ENCODE results near the gene FHL2. TPM values are rescaled to one million over a fixed set of nuclear protein-coding genes. Genes with fewer than 3 reads are reported as not detected.
"Not testable (repeated sequence)": the region's sequence is repeated elsewhere in the genome, so short reads cannot be mapped to it uniquely, and the experiment has no call there.

Gene FHL2, protein sequence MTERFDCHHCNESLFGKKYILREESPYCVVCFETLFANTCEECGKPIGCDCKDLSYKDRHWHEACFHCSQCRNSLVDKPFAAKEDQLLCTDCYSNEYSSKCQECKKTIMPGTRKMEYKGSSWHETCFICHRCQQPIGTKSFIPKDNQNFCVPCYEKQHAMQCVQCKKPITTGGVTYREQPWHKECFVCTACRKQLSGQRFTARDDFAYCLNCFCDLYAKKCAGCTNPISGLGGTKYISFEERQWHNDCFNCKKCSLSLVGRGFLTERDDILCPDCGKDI
- 56.2 and 56.4 TPM in 2 replicates for total RNA-seq (2014; rRNA removed; shearing (Covaris generic))

DNA sequence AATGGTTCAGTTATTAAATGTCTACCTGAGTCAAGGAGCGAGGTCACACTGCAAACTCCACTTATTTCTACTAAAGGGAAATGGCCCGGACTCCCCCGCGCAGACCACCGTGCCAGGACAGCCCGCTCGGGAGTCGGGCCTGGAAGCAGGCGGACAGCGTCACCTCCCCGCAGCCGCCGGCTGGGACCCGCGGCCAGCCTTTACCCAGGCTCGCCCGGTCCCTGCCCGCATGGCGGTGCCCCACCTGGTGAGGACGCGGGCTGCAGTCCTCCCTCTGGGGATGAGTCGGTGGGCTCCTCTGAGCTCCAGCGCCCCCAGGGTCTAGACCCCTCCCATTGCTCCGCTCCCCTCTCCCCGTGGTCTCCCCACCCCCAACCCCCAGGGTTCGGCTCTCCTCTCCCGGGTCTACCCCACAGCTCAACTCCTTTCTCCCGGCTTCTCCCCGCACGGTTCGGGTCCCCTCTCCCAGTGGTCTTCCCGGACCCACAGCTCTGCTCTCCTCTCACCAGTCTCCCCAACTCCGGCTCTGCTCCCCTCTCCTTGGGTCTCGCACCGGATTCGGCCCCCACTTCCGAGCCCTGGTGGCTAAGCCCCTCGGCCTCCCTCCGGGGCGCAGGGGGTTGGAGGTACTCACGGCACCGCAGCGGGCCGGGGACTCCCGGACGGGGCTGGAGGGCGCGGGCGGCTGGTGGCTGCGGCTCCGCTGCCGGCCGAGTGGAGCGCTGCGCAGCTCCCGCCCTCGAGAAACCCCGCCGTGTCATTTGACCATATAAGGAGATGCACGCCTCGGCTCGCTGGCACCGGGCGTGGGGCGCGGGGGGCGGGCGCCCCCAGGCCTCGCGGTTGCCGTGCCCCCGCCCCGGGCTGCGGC lies at the start of gene FHL2:
TSS of gene FHL2 (minus strand) at position 716 of the 871 bp plus-strand sequence. CDS start 12,535 bp downstream, outside the sequence.
- peak; percentile 87 for DNase-seq (ENCODE audit: low spot score)

DNA sequence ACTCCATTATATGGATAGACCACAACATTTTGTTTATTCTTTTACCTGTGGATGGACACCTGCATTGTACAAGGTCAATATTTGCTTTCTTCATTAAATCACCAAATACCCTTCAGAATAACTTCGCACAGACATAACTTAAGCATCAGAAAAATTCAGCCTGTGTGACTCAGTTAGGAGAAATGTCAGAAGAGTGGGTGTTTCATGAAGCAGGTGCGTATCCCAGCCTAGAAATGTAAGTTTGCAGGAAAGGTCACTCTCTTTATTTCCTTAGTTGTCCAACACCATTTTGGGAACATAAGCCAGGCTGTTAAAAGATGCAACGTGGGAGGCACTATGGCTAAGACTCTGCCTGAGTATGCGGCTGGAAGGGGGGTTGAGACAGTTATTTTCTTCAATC lies 48.6 kb upstream of the FHL2 start:
- no peak for DNase-seq (ENCODE audit: low spot score)

DNA sequence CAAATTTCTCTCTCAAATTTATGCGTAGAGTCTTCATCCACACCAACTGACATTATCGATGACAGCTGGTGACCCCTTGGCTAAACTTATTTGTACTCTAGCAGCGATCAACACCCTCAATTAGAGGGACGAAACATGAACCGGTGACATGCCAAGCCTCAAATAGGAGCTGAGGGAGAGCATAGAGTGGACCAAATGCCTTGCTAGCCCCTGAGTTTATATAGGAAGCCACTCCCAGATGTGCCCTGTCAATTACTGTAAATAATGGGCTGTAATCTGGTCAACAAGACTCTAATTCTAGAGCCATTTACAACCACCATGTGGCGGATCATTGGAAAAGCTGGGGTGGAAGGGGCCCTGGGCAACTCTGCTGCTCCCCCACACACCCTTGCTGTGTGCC lies 47.6 kb upstream of the FHL2 start:
- no peak for DNase-seq (ENCODE audit: low spot score)

DNA sequence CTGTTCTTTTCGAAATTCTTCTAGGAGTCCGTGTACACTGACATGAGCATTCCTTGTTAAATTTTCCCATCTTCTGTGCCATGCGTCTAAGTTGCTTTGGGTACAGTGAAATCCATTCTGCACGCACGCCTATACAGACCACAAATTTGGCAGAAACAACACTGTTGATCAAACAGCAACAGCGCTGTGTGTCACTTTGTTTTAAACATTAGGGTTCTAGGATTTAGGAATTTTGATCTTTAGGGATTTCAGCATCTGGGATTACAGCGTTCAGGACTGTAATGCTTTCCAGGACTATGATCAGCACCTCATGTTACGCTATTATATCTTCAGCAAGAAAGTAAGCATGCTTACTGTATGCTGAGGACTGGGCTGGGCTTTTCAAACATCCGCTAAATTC lies 47.1 kb upstream of the FHL2 start:
- no peak for DNase-seq (ENCODE audit: low spot score)

DNA sequence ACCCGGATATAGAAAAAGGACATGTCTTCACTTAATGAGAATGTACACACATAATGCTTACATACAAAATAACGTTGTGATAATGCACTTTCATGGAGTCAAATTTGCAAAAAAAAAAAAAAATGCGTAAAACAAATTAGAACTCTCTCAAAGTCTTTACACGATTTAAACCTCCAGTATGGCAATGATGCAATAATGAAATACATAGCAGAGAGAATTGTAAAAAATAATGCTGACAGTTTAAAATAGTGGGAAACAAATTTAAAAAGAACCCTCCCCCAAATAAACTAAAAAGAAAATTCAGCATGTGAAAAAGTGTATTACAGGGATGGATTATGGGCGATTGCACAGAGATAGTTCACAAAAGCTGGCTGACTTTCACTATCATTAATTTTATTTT lies 46.6 kb upstream of the FHL2 start:
- no peak for DNase-seq (ENCODE audit: low spot score)

DNA sequence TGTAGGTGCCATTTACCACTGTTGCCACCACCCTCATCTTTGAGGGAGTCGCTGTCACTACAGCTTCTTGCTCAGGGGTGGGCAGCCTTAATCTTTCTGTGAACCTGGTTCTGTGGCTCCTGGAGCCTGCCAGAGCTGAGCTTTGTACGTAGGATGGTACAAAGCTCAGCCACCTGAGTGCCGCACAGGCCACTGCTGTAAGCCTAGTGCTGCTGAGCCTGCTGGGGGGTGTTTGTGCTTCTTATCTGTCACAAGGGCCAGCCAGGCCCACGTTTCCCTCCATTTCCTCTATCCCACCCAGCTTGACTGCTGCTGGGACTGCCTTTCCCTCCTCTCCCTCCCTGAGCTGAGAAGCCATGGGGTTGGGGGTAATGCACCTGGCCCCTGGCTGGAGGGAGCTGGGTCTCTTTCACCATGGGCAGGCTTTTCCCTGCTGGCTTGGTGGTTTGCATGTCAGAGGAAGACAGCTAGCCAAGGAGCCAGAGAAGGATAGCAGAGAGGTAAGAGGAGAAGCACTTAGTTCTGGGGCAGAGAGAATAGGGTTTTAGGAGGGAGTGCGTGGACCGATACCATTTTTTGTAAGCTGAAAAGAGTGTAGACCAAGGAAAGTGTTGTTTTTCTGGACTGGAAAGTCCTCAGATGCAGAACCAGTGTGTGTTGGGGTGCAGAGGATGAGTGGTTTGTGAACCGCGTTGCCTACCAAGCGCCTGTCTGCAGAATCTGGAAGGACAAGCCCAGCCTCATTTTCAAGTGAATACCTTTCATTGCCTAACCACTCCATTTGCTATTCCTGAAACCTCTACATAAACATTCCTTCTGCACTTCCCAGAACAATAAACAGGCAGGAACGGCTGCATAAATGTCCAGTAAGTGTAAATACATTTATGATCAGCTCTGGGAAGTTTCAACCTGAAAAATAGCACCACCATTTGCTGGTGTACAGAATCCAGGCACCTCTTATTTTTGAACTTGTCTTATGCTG lies 45.1 kb upstream of the FHL2 start:
- no peak for DNase-seq (ENCODE audit: low spot score)

DNA sequence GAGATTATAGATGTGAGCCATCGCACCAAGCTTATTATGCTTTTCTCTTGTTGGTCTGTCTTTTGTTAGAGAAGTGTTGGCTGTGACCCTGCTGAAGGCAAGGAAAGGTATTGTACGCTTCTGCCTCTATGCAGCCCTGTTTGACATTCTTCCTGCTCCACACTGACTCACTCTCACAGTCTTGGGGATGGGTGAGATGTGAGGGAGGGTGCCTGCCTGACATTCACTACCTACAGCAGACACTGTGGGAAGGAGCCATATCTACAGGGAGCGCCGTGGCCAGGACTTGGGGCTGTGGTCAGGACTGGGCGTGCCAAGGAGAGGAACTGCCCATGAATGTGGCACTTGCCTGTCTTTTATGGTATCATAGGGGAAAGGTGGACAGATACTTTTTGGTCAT lies 43.9 kb upstream of the FHL2 start:
- DNase-seq (ENCODE audit: low spot score) = no peak

DNA sequence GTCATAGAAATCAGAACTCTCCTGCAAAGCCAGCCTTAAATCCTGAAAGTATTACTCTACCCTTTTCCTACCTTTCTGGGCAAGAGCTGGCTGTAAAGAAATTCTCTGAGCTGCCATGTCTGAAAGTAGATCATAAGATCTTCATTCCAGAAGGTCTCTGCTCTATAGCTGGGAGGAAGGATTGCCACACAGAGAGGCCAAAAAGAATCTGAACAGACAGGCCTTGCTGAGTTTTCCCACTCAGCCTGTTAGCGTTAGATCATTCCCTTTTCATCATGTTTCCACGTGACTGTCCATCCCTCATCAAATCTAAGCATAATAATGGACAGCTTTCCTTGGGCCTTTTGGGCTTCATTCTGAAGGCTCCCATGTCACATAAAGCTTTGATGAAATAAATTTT lies 43.2 kb upstream of the FHL2 start:
- no peak for DNase-seq (ENCODE audit: low spot score)

DNA sequence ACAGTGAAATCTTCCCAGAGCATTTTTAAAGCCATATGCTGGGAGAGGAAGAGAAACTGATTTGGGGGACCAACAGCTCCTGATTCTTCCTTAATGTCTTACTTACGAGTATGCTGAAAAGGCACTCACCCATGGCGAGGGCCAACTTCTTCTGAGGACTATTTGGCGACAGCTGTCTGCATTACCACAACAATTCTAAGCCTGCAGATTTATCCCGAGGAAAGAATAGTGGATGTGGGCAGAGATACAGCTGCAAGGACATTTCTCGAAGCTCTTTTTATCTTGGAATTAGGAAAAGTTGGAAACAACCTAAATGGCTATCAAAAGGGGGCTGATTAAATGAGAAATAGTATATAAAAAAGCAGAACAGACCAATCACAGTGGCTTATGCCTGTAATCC lies 40.3 kb upstream of the FHL2 start:
- no peak for DNase-seq (ENCODE audit: low spot score)

DNA sequence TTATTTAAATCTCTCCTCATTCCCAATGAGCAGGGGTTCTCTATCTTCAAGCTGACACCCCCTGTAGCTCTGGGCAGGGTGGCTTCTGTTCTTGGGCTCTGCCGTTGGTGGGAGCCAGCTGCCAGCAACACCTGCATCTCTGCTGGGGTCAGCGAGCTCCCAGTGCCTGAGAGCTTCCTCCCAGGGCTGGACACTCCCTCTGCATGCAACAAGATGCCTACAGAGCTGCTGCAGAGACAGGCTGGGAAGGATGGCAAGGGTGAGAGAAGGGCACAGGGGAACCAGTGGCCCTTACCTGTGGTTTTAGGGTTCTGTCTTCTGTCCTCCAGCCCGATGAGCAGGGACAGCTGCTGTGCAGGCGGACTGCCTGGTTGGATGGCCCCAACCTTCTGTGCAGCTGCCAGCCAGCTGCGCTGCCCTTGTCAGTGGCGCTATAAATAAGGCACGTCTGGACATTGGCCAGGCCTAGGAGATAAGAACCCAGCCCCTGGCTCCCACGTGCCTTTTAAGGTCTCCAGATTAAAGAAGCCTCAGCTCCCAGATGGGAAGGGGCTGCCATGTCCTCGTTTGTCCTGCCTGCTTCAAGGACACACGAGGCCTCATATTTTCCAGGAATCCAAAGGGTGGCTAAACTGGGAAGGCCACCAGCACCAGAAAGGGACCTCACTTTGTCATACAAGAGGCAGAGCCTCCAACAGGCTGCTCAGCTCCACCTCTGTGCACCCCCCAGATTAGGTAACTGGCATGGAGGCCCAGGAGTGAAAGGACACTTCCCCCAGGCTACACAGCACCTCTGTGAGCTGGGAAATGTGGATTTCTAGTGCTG lies 39.5 kb upstream of the FHL2 start:
- DNase-seq (ENCODE audit: low spot score) = no peak

DNA sequence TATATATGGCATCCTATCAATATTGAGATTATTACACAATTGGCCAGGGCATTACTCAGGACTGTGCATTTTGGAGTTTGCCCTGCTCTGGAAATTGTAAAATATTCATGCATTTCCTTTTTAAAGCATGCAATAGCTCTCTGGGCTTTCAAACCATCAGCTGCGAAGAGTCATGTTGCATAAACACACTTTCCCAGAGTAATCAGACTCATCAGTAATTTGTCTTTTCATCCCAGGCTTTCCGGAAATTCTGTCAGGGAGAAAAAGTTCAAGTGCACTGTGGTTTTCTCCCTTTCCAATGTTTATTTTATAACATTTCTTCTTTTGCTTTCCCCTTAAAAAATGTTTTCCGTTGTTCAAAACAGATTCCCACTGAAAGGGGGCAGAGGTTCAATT lies 38.9 kb upstream of the FHL2 start:
- no peak for DNase-seq (ENCODE audit: low spot score)

DNA sequence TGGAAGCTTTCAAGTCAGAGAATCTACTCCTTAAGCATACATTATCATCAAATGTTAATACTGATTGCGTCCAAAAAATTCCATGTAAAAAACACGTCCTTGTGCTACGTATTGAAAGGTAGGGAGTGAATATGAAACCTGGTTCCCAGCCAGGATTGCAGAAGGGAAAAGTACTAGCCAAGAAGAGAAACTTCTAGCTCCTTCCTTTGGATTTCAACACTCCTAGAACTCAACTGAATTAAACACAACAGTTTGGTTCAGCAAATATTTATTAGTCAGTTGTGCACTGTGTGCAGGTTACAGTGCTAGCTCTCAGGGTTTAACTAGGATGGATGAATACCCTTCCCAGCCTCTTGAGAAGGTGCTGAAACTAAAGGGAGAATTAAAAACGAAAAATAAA lies 33.9 kb upstream of the FHL2 start:
- no peak for DNase-seq (ENCODE audit: low spot score)

DNA sequence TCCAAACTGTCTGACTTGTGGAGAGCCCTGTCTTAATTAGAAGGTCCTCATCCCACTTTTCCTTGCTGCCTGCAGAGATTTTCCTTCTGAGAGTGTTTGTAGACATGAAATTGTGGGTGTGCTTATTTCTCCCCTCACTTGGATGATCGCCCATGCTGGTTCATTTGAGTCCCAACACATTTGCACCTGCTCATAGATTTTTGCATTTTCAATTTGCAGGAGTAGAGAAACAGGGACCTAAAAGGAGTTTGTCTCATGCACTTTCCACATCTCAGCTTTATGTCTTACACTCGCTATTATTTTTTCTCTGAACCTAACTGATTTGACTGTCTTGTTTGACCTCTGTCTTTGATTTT lies 33.2 kb upstream of the FHL2 start:
- no peak for DNase-seq (ENCODE audit: low spot score)

DNA sequence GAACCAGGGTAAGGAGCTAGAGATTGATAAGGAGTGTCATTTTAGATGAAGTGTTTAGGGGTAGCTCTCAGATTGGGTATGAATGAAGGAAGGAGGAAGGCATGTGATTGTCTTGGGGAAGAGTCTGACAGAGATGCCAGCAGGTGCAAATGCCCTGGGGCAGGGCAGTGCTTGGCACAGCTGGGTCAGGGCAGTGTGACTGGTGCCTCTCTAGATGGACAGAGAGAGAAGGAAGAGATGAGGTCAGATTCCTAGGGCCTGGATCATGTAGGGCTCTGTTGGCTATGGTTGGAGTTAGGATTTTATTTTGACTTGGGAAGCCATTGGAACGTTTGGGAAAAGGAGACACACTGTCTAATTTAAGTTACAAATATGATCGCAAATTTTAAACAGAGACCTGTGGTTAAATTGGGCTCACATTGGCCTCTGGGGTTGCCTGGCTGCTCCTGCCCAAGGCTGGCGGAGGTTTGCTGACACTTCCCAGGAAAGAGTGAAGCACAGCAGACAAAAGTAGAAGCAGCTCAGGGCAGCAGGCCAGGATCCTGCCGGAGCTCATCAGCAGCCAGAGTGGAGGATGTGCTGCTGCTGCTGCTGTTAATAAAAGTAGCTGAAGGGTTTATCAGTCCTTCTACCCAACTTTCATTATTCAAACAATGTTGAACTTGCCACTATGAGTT lies 32.7 kb upstream of the FHL2 start:
- DNase-seq (ENCODE audit: low spot score) = no peak

DNA sequence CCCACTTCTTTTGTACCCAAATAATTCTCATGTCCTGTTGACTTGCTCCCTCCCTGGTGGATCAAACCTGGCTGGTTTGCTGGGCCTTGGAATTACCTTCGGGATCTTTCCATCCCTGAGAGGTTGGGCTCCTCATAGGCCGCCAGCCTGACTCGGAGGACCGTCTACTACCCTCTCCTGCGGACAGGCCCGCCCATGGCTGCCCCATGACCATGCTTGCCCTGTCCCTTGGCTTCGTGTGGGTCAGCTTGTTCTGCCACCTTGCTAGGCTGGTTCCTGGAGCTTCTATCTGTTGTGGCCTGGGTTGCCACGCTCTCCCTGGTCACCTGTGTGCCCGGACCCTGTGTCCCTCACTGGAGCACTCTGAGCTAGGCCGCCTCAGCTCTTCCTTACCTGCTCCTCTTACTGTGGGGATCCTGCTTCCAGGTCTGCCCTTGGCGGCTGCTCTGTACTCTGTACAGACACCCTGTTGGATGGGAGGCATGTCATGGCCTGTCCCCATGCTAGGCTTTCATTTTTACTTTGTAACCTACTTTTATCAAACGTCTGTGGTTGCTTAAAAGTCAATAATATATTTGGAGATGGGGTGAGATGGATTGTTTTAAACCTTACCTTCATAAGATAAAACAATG lies 29.7 kb upstream of the FHL2 start:
- DNase-seq (ENCODE audit: low spot score) = no peak

DNA sequence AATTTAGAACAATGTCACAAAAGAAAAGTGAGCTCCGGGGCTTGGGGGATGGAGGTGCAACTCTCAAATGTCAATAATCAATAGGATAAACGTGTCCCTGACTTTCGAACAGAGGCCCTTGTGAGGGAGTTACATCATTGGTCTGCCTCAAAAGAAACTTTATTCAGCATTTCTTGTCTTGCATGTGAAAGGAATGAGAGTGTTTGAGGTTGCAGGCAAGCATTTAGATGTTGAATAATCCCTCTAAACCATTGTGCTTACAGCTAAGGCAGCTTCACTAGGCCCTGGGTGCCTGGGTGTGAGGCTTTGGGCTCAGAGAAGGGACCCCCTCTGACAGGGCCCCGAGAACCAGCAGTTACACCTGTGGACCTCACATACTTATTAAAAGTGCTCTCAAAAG lies 28.6 kb upstream of the FHL2 start:
- DNase-seq (ENCODE audit: low spot score) = no peak

DNA sequence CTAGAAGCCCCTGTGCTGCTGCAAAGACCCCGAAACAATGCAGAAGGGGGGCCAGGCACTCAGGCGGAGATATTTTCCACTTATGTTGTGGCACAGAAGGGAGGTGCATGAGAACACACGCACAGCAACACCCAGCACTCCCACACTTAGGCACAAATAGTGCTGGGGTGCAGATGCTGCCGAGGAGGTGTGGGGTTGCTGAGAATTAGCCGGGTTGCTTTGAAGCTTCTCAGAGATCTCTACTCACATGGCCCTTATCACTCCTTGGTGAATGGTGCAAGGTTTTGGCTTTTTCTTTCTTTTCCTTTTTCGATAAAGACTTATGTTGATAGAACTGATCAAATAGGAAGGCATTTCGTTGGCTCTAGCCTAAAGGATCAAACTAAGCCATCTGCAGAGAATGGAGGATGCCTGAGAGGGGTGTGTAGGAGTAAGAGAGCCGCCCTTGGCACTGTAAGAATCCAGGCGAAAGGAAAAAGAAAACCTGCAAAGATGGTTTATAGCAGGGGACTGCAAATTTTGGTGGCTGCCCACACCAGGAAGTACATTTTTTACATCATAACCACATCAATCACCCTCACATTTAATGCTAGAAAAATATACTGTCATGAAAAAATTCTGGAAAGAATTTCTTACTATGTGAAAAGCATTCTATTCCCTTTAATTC lies 27.9 kb upstream of the FHL2 start:
- DNase-seq (ENCODE audit: low spot score) = no peak

DNA sequence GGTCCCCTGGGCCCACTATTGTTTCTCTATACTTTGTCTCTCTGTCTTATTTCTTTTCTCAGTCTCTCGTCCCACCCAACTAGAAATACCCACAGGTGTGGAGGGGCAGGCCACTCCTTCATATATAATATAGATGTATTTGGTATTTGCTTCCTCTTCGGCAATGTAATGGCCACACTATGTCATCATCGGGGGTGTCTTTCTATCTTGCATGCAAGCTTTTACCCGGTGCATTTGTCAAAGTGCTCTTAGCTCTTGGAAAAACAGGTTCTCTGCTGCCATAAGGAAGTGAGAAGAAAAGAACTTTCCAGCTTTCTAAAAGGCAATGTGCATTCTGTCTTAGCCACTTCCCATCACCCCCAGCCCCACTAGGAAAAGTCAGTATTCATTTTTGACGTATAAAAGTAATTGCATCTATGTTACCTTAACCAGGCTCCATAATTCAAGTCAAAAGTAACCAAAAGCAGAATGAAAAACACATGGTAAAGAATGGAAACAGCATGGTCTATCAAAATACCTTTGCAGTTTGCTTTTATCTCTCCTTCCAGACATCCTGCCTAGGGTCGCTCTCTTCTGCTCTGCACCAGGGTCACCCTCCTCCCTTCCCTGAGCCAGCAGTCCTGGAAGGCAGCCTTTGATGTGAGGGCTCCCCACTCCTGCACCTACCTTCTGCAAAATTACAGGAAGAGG lies 27.2 kb upstream of the FHL2 start:
- no peak for DNase-seq (ENCODE audit: low spot score)

DNA sequence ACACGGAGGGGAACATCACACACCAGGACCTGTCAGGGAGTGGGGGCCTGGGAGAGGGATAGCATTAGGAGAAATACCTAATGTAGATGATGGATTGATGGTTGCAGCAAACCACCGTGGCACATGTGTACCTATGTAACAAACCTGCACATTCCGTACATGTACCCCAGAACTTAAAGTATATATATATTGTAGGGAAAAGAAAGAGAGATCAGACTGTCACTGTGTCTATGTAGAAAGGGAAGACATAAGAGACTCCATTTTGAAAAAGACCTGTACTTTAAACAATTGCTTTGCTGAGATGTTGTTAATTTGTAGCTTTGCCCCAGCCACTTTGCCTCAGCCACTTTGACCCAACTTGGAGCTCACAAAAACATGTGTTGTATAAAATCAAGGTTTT lies 26.0 kb upstream of the FHL2 start:
- DNase-seq (ENCODE audit: low spot score) = not testable (repeated sequence)
